NB4 (cell line): ENCODE results near the gene AXL.

Source experiments
- CTCF ChIP-seq: IDR thresholded peaks from one replicate; pipeline ENCODE4 v1.5.1; 2012; ENCODE audit warnings: low read depth, low read length
- MAX ChIP-seq: IDR thresholded peaks from 2 replicates; pipeline ENCODE4 v1.6.1; 2011; ENCODE audit warnings: low read depth, low read length
- MYC ChIP-seq: IDR thresholded peaks from 2 replicates; pipeline ENCODE4 v1.6.1; 2011; ENCODE audit warnings: low read depth, low read length
- POLR2A ChIP-seq: IDR thresholded peaks from 2 replicates; pipeline ENCODE4 v1.6.1; 2011; ENCODE audit warnings: mild to moderate bottlenecking; ENCODE audit not compliant: insufficient read length; ENCODE audit errors: extremely low read depth

- TF ChIP-seq CTCF (no peak), MYC (no peak), POLR2A (no peak), MAX (no peak)
Measured at GRCh38 chr19:41203371-41203770, 15.7 kb upstream of the AXL start.
